Measurements from ENCODE around the gene TNFRSF8.

DNA sequence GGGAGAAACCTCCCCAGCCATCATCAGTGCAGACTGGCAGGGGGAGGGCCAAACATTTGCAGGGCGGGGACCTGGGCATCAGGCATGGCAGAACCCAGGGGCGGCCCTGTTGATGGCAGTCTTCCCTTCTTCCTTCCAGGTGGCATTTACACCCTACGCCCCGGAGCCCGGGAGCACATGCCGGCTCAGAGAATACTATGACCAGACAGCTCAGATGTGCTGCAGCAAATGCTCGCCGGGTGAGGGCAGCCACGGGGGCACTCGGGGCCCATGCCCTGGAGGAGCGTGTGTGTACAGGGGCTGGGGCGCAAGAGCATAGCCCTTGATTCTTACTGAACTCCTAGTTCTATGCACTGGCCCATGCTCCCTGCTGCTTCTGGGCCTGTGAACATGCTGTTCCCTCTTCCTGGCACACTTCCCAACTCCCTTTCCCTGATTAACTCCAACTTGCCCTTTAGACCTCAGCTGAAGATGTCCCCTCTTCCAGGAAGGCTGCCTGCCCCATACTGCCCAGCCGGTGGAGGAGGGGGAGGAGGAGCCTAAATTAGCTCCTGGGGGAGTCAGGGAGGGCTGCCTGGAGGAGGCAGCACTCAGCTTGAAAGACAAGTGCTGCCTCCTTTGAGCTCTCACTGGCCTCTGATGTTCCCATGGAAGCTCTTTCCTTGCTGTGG, 125.7 kb downstream of the TNFRSF8 start:
- no peak for TF ChIP-seq POLR2AphosphoS5 (IDR thresholded peaks at IDR 0.05)
- TF ChIP-seq CTCF (IDR thresholded peaks at IDR 0.05), result no peak
